ENCODE data around the gene SENP5.
A peak's percentile ranks its signal among the peaks of the same experiment; 100 is the strongest.
"Not testable (repeated sequence)": the region's sequence is repeated elsewhere in the genome, so short reads cannot be mapped to it uniquely, and the experiment has no call there.

Gene SENP5

GRCh38 chr3:196867507-196868296 lies at the start of gene SENP5:
Gene SENP5, plus strand, starts transcription at chr3:196867920. Its CDS starts 17,262 bp downstream, at chr3:196885182.
- no peak for TF ChIP-seq CTCF (IDR thresholded peaks at IDR 0.05; ENCODE audit: insufficient read depth, missing control alignments)
- DNase-seq (ENCODE audit: insufficient read length, low spot score) (peak; percentile 57), FAIRE-seq (no peak)

GRCh38 chr3:196821806-196822355 lies 45.8 kb upstream of the SENP5 start:
- DNase-seq (ENCODE audit: insufficient read length, low spot score) (no peak), FAIRE-seq (no peak)
- no peak for TF ChIP-seq CTCF (IDR thresholded peaks at IDR 0.05; ENCODE audit: insufficient read depth, missing control alignments)

- DNase-seq (ENCODE audit: insufficient read length, low spot score); FAIRE-seq: not testable (repeated sequence)
Observed at GRCh38 chr3:196829651-196830050, 38.1 kb upstream of the SENP5 start.

- FAIRE-seq (no peak), DNase-seq (ENCODE audit: insufficient read length, low spot score) (no peak)
- TF ChIP-seq CTCF (IDR thresholded peaks at IDR 0.05; ENCODE audit: insufficient read depth, missing control alignments), result no peak
Observed at GRCh38 chr3:196835086-196835485, 32.6 kb upstream of the SENP5 start.

- not testable (repeated sequence) for FAIRE-seq; DNase-seq (ENCODE audit: insufficient read length, low spot score)
Observed at GRCh38 chr3:196836626-196837025, 31.1 kb upstream of the SENP5 start.

- TF ChIP-seq CTCF (IDR thresholded peaks at IDR 0.05; ENCODE audit: insufficient read depth, missing control alignments), result peak; percentile 80
- FAIRE-seq (no peak), DNase-seq (ENCODE audit: insufficient read length, low spot score) (peak; percentile 38)
Observed at GRCh38 chr3:196837819-196838420, 29.8 kb upstream of the SENP5 start.

GRCh38 chr3:196839351-196839750 lies 28.4 kb upstream of the SENP5 start:
- DNase-seq (ENCODE audit: insufficient read length, low spot score); FAIRE-seq: not testable (repeated sequence)

GRCh38 chr3:196842567-196843434 lies 24.9 kb upstream of the SENP5 start:
- DNase-seq (ENCODE audit: insufficient read length, low spot score) (no peak), FAIRE-seq (no peak)
- no peak for TF ChIP-seq CTCF (IDR thresholded peaks at IDR 0.05; ENCODE audit: insufficient read depth, missing control alignments)

Measured in D721Med (cell line).